Sigmoid colon (tissue), 7 donors: Measurements from ENCODE around the gene ACCSL. TPM values are rescaled to one million over a fixed set of nuclear protein-coding genes. Genes with fewer than 3 reads are reported as not detected.

ENCODE experiments used
- DNase-seq: peaks from one replicate; pipeline ENCODE4 v3.0.0-alpha.2; 2019
- H3K27ac ChIP-seq, 4 donors: fragments of 200-600 bp; sonication (generic); one replicate each; pipeline ENCODE4 v1.5.1; 2016 to 2019; ENCODE audit warnings: mild to moderate bottlenecking in 1 of 4
- H3K27me3 ChIP-seq, 3 donors: fragments of 200-600 bp; sonication (generic); one replicate each; pipeline ENCODE4 v1.5.1; 2019; ENCODE audit warnings: mild to moderate bottlenecking in 1 of 3
- H3K36me3 ChIP-seq, 4 donors: fragments of 200-600 bp; sonication (generic); one replicate each; pipeline ENCODE4 v1.5.1; 2016 to 2019
- H3K4me1 ChIP-seq, 4 donors: fragments of 200-600 bp; sonication (generic); one replicate each; pipeline ENCODE4 v1.5.1; 2017 to 2019
- H3K4me3 ChIP-seq, 4 donors: fragments of 200-600 bp; sonication (generic); one replicate each; pipeline ENCODE4 v1.5.1; 2017 to 2019; ENCODE audit warnings: mild to moderate bottlenecking in 2 of 4, moderate library complexity in 1 of 4
- H3K9me3 ChIP-seq, 4 donors: fragments of 200-600 bp in 3 of 4; sonication (generic) in 3 of 4; one replicate each; pipeline versions ENCODE4 v1.5.1 to v1.6.1; 2013 to 2019
- EP300 ChIP-seq, 4 donors: sonication (generic); formaldehyde crosslinking; IDR thresholded peaks; one replicate each; pipeline ENCODE4 v1.6.1; 2017; ENCODE audit warnings: antibody characterized with exemption in 4 of 4
- POLR2A ChIP-seq, 2 donors: fragments of 450-650 bp; IDR thresholded peaks; one replicate each; pipeline ENCODE4 v1.6.1; 2016; ENCODE audit warnings: antibody characterized with exemption in 2 of 2, mild to moderate bottlenecking in 2 of 2, moderate library complexity in 2 of 2
- POLR2AphosphoS5 ChIP-seq, 4 donors: sonication (generic); formaldehyde crosslinking; IDR thresholded peaks; one replicate each; pipeline ENCODE4 v1.6.1; 2017; ENCODE audit warnings: antibody characterized with exemption in 4 of 4
- WGBS, 2 donors: extraction: QIAGEN DNeasy Blood & Tissue Kit; methylation state at CpG; one replicate each; pipeline ENCODE4 v1.1.7; 2013; 5-methylcytosine and 5-hydroxymethylcytosine counted together
- intact Hi-C: fragments of 100-400 bp; cut with DNase I; formaldehyde crosslinking; loops from one replicate; pipeline ENCODE4 v1.15.1; 2023
- polyA plus RNA-seq, 3 donors: library from polyadenylated mRNA; stranded (reverse); fragments of 200-250 nt; gene quantifications; one replicate each; pipeline ENCODE4 v1.2.3, GENCODE V29; 2013
- total RNA-seq, 4 donors: library from RNA; depleted of rRNA; stranded (reverse); fragments of >200 nt; gene quantifications; one replicate each; pipeline ENCODE4 v1.1.0, GENCODE V29; 2016
- TF ChIP-seq, protein P1 (sequence below), 4 experiments: fragments of 450-650 bp in 3 of 4; fragments of 200-600 bp in 1 of 4; IDR thresholded peaks; one replicate each; pipeline ENCODE4 v1.5.1; 2016 to 2019; ENCODE audit warnings: antibody characterized with exemption in 4 of 4, mild to moderate bottlenecking in 3 of 4, moderate library complexity in 2 of 4
- donor health status: healthy with polysubstance abuse.
- donor health status: Bipolar disorder and iron deficiency.
- donor health status: healthy.

The ACCSL gene
- total and polyA plus RNA-seq, 7 donors, result 0.27 TPM; not detected in 6

DNA sequence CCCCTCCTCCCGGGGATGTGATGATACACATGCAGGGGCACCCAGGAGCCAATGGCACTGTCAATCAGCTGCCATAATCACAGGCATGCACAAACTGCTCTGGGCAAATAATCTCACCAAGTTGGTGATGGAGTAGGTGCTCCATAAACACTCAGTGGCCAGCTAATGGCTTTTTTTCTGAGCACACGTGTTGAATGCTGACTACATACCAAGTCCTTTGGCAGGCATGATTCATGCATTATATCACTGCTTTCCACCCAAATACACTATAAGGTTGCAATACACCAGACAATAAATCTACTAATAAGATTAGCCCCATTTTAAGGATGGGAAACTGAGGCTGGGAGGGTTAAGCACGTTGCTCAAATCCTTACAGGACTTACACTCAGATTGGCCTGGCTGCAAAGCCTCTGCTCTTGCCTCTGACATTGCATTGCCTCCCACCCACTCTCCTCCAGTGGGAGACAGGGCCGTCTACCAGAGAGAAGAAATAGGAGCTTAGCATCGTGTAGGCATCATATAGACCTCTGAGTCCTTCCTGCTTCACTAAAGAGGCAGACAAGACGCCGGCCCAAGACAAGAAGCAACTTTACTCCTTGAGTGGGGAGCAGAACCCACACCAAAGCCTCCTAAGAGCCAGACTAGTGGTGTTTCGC, 32.7 kb upstream of the ACCSL start:
- Histone ChIP-seq H3K27me3 (no peaks in the 10 kb centered on the region), H3K4me1 (peaks cover 0 to 20% (median 4%) of the 10 kb centered on the region in 4 donors), H3K36me3 (no peaks in the 10 kb centered on the region), H3K27ac (no peak overlapping the region), H3K4me3 (no peak overlapping the region), H3K9me3 (no peaks in the 10 kb centered on the region)
- 72 to 83% methylated on average over 8 of the region's 8 CpGs for WGBS, 2 donors
- DNase-seq, result peak; percentile 46
- TF ChIP-seq EP300 (IDR thresholded peaks at IDR 0.05) (no peak), POLR2A (IDR thresholded peaks at IDR 0.05) (no peak), POLR2AphosphoS5 (IDR thresholded peaks at IDR 0.05) (no peak)
- TF ChIP-seq, protein P1, sequence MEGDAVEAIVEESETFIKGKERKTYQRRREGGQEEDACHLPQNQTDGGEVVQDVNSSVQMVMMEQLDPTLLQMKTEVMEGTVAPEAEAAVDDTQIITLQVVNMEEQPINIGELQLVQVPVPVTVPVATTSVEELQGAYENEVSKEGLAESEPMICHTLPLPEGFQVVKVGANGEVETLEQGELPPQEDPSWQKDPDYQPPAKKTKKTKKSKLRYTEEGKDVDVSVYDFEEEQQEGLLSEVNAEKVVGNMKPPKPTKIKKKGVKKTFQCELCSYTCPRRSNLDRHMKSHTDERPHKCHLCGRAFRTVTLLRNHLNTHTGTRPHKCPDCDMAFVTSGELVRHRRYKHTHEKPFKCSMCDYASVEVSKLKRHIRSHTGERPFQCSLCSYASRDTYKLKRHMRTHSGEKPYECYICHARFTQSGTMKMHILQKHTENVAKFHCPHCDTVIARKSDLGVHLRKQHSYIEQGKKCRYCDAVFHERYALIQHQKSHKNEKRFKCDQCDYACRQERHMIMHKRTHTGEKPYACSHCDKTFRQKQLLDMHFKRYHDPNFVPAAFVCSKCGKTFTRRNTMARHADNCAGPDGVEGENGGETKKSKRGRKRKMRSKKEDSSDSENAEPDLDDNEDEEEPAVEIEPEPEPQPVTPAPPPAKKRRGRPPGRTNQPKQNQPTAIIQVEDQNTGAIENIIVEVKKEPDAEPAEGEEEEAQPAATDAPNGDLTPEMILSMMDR (IDR thresholded peaks at IDR 0.05), result no peak
- intact Hi-C loops, result no loop called here

DNA sequence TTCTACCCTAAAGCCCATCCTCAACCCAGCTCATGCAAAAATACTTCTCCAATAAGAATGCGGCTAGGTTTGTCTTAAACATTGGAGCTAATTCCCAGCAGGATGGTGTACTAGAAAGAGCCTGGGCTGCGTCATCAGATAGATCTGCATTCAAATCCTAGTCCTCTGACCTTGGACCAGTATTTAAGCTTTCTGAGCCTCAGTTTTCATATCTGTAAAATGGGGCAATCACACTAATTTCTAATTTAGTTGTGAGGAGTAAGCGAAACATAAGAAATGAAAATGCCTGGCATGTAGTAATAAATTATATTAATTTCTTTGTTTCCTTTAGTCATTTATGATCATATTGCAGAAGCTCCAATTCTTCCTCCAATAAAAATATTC, 32.2 kb upstream of the ACCSL start:
- H3K27ac ChIP-seq, result no peak overlapping the region
- H3K27me3 ChIP-seq, result no peaks in the 10 kb centered on the region
- TF ChIP-seq POLR2AphosphoS5 (IDR thresholded peaks at IDR 0.05) (no peak), EP300 (IDR thresholded peaks at IDR 0.05) (no peak), POLR2A (IDR thresholded peaks at IDR 0.05) (no peak)
- TF ChIP-seq, protein P1 (IDR thresholded peaks at IDR 0.05), result no peak
- DNase-seq, result no peak
- H3K4me3 ChIP-seq, result no peak overlapping the region
- H3K9me3 ChIP-seq, result no peaks in the 10 kb centered on the region
- H3K4me1 ChIP-seq, result peaks cover 0 to 20% (median 4%) of the 10 kb centered on the region in 4 donors
- H3K36me3 ChIP-seq, result no peaks in the 10 kb centered on the region
- 91 to 92% methylated on average over 3 of the region's 3 CpGs for WGBS, 2 donors
- intact Hi-C loops, result no loop called here

DNA sequence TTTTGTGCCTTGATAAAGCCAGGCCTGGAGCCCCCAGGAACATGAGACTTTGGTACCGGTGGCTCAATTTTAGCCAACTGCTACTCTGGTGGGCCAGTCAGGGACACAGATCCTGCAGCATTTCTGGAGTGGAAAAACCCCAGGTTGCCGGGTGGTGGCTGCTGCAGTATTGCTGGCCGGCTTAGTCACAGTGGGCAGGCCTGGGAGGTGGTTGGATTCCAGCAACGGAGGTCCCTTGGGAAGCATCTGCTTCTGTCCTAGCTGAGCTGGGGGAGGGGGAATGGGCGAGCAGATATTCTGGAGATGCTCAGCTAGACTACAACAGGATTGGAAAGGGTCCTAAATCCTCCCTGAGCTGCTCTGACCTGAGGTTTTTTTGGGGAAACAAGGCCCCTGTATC, 31.6 kb upstream of the ACCSL start:
- WGBS, 2 donors, result 63 to 64% methylated on average over 5 of the region's 5 CpGs
- peak; percentile 77 for DNase-seq
- H3K4me3 ChIP-seq, result no peak overlapping the region

DNA sequence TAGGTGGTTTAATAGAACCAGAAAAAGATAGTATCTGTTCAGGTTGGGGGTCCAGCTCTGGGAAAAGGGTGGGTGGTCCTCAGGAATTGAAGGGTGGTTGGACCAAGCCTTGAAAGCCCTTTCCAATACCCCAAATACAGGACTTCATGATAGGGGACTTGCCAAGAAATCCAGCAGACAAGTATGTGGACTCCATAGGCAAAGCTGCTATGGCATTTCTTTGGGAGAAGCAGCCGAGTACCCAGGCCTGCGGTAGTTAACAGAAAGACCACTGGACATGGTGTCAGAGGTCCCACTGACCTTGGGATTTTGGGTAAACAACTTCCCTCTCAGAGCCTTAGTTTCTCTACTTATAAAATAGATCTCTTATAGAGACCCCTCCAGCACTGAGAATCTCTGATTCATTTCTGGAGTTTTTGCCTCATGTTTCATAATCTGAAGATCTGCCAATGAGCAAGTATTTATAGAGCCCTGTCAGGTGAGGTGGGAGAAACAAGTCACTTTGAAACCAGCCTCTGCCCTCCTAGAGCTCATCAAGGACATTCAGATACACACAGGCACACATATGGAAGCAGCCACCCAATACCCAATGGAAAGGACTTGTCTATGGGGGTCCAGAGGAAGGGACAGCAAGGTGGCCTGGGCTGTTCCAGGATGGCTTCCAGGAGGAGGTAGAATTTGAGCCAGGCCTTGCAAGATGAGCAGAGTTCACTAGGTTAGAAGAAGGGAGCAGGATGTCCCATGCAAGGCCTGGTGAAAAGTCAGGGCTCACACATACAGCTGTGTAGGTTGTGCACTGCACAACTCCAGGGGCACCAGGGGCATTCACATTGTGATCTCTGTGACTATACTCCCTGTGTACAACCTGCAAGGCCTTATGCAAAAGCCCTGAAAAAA, 31.0 kb upstream of the ACCSL start:
- Histone ChIP-seq H3K4me1 (peaks cover 0 to 20% (median 4%) of the 10 kb centered on the region in 4 donors), H3K9me3 (peaks cover 0 to 2% (median 0%) of the 10 kb centered on the region in 4 donors), H3K36me3 (no peaks in the 10 kb centered on the region), H3K4me3 (no peak overlapping the region), H3K27ac (peak overlapping the region in 2 of 4 donors; percentile 25 to 66), H3K27me3 (no peaks in the 10 kb centered on the region)
- intact Hi-C loops, result no loop called here
- DNase-seq, result peak; percentile 27
- WGBS, 2 donors, result 93 to 94% methylated on average over 2 of the region's 2 CpGs
- TF ChIP-seq POLR2AphosphoS5 (IDR thresholded peaks at IDR 0.05) (no peak), EP300 (IDR thresholded peaks at IDR 0.05) (no peak), POLR2A (IDR thresholded peaks at IDR 0.05) (no peak)
- TF ChIP-seq, protein P1 (IDR thresholded peaks at IDR 0.05), result no peak

More for the DNA sequence above, 31.6 kb upstream of the ACCSL start:
- Histone ChIP-seq H3K36me3 (no peaks in the 10 kb centered on the region), H3K27ac (peak overlapping the region in 2 of 4 donors; percentile 25 to 66), H3K9me3 (no peaks in the 10 kb centered on the region), H3K4me1 (peaks cover 0 to 20% (median 4%) of the 10 kb centered on the region in 4 donors), H3K27me3 (no peaks in the 10 kb centered on the region)
- TF ChIP-seq, protein P1 (IDR thresholded peaks at IDR 0.05), result no peak
- peak in 1 of 4 donors; percentile 26 for TF ChIP-seq POLR2AphosphoS5 (IDR thresholded peaks at IDR 0.05)
- intact Hi-C loops, result no loop called here
